ENCODE results near the gene SLC5A2.

- TF ChIP-seq CTCF (IDR thresholded peaks at IDR 0.05; ENCODE audit: low read depth, low read length, poor library complexity, severe bottlenecking) = no peak
- TF ChIP-seq EZH2phosphoT487 (IDR thresholded peaks at IDR 0.05; ENCODE audit: borderline replicate concordance, low read length) = no peak
Measured at GRCh38 chr16:31498493-31498892, 15.6 kb downstream of the SLC5A2 start.
